Testis (tissue), 2 donors: ENCODE data around the gene SLC26A9.

Source experiments
- CTCF ChIP-seq, 3 experiments: fragments of 450-650 bp in 2 of 3; fragments of 200-600 bp in 1 of 3; sonication (generic) in 1 of 3; IDR thresholded peaks; one replicate each; pipeline ENCODE4 v1.5.1; 2016 to 2019; ENCODE audit warnings: antibody characterized with exemption in 3 of 3, mild to moderate bottlenecking in 2 of 3, moderate library complexity in 1 of 3
- POLR2A ChIP-seq: fragments of 450-650 bp; IDR thresholded peaks from one replicate; pipeline ENCODE4 v1.6.1; 2017; ENCODE audit warnings: antibody characterized with exemption, mild to moderate bottlenecking, moderate library complexity

- TF ChIP-seq CTCF (IDR thresholded peaks at IDR 0.05) (no peak), POLR2A (no peak)
Measured at GRCh38 chr1:205962821-205963221, 19.6 kb upstream of the SLC26A9 start.
